CD1c-positive myeloid dendritic cell (primary cell): ENCODE data around the gene SLCO4A1.
A peak's percentile ranks its signal among the peaks of the same experiment; 100 is the strongest.

ENCODE experiments used
- DNase-seq: peaks from one replicate; pipeline ENCODE4 v3.0.0-alpha.2; 2016; ENCODE audit errors: extremely low spot score

Gene SLCO4A1

GRCh38 chr20:62685781-62686555 is 43.7 kb downstream of the SLCO4A1 start:
- DNase-seq: peak; percentile 88

GRCh38 chr20:62686869-62687830 is 44.8 kb downstream of the SLCO4A1 start:
- no peak for DNase-seq

- DNase-seq: no peak
Measured at GRCh38 chr20:62688083-62688482, 45.8 kb downstream of the SLCO4A1 start.

GRCh38 chr20:62688855-62689460 is 46.7 kb downstream of the SLCO4A1 start:
- DNase-seq: no peak

GRCh38 chr20:62689861-62690260 is 47.6 kb downstream of the SLCO4A1 start:
- no peak for DNase-seq

GRCh38 chr20:62690261-62690820 is 48.0 kb downstream of the SLCO4A1 start:
- no peak for DNase-seq

GRCh38 chr20:62691487-62691886 is 49.2 kb downstream of the SLCO4A1 start:
- DNase-seq: no peak

- DNase-seq: no peak
Measured at GRCh38 chr20:62692176-62692575, 49.9 kb downstream of the SLCO4A1 start.

GRCh38 chr20:62692801-62693523 is 50.7 kb downstream of the SLCO4A1 start:
- DNase-seq: no peak

GRCh38 chr20:62693524-62693922 is 51.2 kb downstream of the SLCO4A1 start:
- DNase-seq: no peak

GRCh38 chr20:62694106-62694505 is 51.8 kb downstream of the SLCO4A1 start:
- no peak for DNase-seq

- no peak for DNase-seq
Measured at GRCh38 chr20:62694868-62695267, 52.6 kb downstream of the SLCO4A1 start.

- peak; percentile 38 for DNase-seq
Measured at GRCh38 chr20:62695448-62696414, 53.4 kb downstream of the SLCO4A1 start.

- no peak for DNase-seq
Measured at GRCh38 chr20:62696434-62696957, 54.2 kb downstream of the SLCO4A1 start.

- DNase-seq: peak; percentile 75
Measured at GRCh38 chr20:62696989-62697388, 54.7 kb downstream of the SLCO4A1 start.

- DNase-seq: no peak
Measured at GRCh38 chr20:62697468-62697912, 55.2 kb downstream of the SLCO4A1 start.

GRCh38 chr20:62698231-62698630 is 55.9 kb downstream of the SLCO4A1 start:
- no peak for DNase-seq

- DNase-seq: no peak
Measured at GRCh38 chr20:62699296-62699695, 57.0 kb downstream of the SLCO4A1 start.

GRCh38 chr20:62699741-62700140 is 57.4 kb downstream of the SLCO4A1 start:
- no peak for DNase-seq
